K562 (cell line): ENCODE measurements around the gene NES. TPM values are rescaled to one million over a fixed set of nuclear protein-coding genes. Genes with fewer than 3 reads are reported as not detected.

ENCODE experiments used
- AFF1 ChIP-seq, 2 experiments: fragments of 450-650 bp; IDR thresholded peaks; 2 replicates each; pipeline ENCODE4 v1.6.1; 2018; ENCODE audit warnings: mild to moderate bottlenecking in 2 of 2, low read depth in 1 of 2; ENCODE audit not compliant: partially characterized antibody in 2 of 2
- C11orf30 ChIP-seq: fragments of 450-650 bp; IDR thresholded peaks from 2 replicates; pipeline ENCODE4 v1.6.1; 2016; ENCODE audit warnings: low read depth, mild to moderate bottlenecking
- CHD1 ChIP-seq: fragments of 200-600 bp; sonication (generic); IDR thresholded peaks from one replicate; pipeline ENCODE4 v1.6.1; 2012; ENCODE audit warnings: mild to moderate bottlenecking, moderate library complexity, low read length, inconsistent platforms
- DEAF1 ChIP-seq: fragments of 450-650 bp; formaldehyde crosslinking; IDR thresholded peaks from 2 replicates; pipeline ENCODE4 v1.4.0; 2020; ENCODE audit warnings: mild to moderate bottlenecking, moderate library complexity
- DIDO1 ChIP-seq: fragments of 450-650 bp; IDR thresholded peaks from 2 replicates; pipeline ENCODE4 v1.6.1; 2016; ENCODE audit warnings: low read depth, missing biosample characterization, missing genetic modification characterization
- TRIM25 ChIP-seq: fragments of 450-650 bp; IDR thresholded peaks from 2 replicates; pipeline ENCODE4 v1.7.0; 2016; ENCODE audit warnings: borderline replicate concordance
- XRCC5 ChIP-seq: fragments of 200-400 bp; formaldehyde crosslinking; IDR thresholded peaks from 2 replicates; pipeline ENCODE4 v1.6.1; 2017; ENCODE audit warnings: low read depth, mild to moderate bottlenecking, low read length
- ZNF146 ChIP-seq: IDR thresholded peaks from one replicate; pipeline ENCODE4 v1.6.1; 2018; ENCODE audit warnings: missing compliant biosample characterization; ENCODE audit not compliant: unreplicated experiment
- polyA plus RNA-seq, 8 experiments: library from polyadenylated mRNA; depleted of rRNA in 4 of 8; stranded (reverse) in 5 of 8; unstranded in 3 of 8; fragments of >200 nt; fragmentation: Nextera tagmentation in 2 of 8; fragmentation: Illumina TruSeq in 1 of 8; extraction: Ambion mirVana in 2 of 8; extraction: Trizol in 1 of 8; gene quantifications; 2 replicates each; pipeline versions ENCODE4 v1.2.1 to v1.2.3, GENCODE V29; 2011 to 2014; ENCODE audit warnings: inconsistent platforms in 1 of 8, missing spikeins in 1 of 8
- total RNA-seq, 7 experiments: library from RNA; depleted of rRNA in 6 of 7; stranded (reverse); fragments of >200 nt in 6 of 7; fragmentation: Illumina TruSeq in 2 of 7; extraction: Trizol in 2 of 7; gene quantifications; 2 replicates each; pipeline versions ENCODE4 v1.2.1 to v1.2.3, GENCODE V29; 2011 to 2021; ENCODE audit warnings: low replicate concordance in 1 of 7
- TF ChIP-seq, protein P1 (sequence below), 2 experiments: fragments of 450-650 bp; formaldehyde crosslinking in 1 of 2; IDR thresholded peaks; 2 replicates each; pipeline versions ENCODE4 v1.4.0 to v1.6.1; 2014 to 2020; ENCODE audit warnings: mild to moderate bottlenecking in 2 of 2, borderline replicate concordance in 1 of 2, low read depth in 1 of 2

NES gene
- total and polyA plus RNA-seq, 9 of the 15 experiments (the other 6 are each of a cell fraction or from before 2014, with no cell fraction given): 0.10 to 8.6 (median 4.2) TPM

DNA sequence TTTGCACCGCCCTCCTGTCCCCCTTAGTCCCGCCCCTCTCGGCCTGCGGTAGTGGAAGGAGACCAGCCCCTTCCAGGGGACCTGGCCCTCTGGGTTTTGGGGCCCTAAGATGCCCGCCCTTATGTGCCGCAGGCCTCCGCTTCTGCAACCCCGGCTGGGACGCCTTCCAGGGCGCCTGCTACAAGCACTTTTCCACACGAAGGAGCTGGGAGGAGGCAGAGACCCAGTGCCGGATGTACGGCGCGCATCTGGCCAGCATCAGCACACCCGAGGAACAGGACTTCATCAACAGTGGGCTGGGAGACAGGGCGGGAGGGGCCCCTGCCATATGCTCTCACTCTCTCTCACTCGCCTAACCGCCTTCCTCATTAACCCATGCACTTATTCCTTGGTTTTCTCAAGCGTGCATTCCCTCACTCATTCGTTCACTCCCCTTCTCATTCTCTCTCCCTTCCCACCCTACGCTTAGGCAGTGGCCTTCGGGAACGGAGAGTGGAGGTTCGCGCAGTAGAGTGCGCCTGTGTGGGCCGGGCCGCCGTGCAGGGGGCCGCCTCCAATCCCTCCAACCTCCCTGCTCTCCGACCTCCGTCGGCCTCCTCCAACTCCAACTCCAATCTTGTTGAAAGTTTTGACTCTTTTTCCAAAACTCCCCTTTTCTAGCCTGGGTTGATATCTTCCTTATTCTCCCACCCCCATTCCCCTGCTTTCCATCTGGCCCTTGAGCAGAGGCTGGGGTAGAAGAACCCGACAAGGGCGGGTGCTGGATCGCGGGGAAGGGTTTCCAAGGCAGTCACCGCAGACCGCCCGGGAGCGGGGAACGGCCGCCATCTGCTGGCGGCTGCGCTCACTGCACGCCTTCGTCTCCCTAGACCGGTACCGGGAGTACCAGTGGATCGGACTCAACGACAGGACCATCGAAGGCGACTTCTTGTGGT is 20.1 kb downstream of the NES start (continued):
- TF ChIP-seq, protein P1, sequence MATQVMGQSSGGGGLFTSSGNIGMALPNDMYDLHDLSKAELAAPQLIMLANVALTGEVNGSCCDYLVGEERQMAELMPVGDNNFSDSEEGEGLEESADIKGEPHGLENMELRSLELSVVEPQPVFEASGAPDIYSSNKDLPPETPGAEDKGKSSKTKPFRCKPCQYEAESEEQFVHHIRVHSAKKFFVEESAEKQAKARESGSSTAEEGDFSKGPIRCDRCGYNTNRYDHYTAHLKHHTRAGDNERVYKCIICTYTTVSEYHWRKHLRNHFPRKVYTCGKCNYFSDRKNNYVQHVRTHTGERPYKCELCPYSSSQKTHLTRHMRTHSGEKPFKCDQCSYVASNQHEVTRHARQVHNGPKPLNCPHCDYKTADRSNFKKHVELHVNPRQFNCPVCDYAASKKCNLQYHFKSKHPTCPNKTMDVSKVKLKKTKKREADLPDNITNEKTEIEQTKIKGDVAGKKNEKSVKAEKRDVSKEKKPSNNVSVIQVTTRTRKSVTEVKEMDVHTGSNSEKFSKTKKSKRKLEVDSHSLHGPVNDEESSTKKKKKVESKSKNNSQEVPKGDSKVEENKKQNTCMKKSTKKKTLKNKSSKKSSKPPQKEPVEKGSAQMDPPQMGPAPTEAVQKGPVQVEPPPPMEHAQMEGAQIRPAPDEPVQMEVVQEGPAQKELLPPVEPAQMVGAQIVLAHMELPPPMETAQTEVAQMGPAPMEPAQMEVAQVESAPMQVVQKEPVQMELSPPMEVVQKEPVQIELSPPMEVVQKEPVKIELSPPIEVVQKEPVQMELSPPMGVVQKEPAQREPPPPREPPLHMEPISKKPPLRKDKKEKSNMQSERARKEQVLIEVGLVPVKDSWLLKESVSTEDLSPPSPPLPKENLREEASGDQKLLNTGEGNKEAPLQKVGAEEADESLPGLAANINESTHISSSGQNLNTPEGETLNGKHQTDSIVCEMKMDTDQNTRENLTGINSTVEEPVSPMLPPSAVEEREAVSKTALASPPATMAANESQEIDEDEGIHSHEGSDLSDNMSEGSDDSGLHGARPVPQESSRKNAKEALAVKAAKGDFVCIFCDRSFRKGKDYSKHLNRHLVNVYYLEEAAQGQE (IDR thresholded peaks at IDR 0.05; ENCODE audit: borderline replicate concordance): peak; percentile 69
- TF ChIP-seq, protein P1 (CRISPR knock-in tag; IDR thresholded peaks at IDR 0.05; ENCODE audit: low read depth): no peak
- no peak for TF ChIP-seq DIDO1 (tag)
- TF ChIP-seq CHD1: no peak
- TF ChIP-seq C11orf30: no peak
- no peak for TF ChIP-seq ZNF146
- TF ChIP-seq XRCC5: peak; percentile 82; the same call in 1 of the 2 replicates
- TF ChIP-seq TRIM25: no peak
- TF ChIP-seq DEAF1 (CRISPR knock-in tag): 0 out of 2 replicates have a peak, but pooled peaks have one; percentile 36
- no peak for TF ChIP-seq AFF1 (IDR thresholded peaks at IDR 0.05; ENCODE audit: low read depth in 1 of 2, partially characterized antibody in 2 of 2)
